Motor neuron (in vitro differentiated cells): Measurements from ENCODE around the gene AAMP. TPM values are rescaled to one million over a fixed set of nuclear protein-coding genes. Genes with fewer than 3 reads are reported as not detected.

Source experiments
- ATAC-seq, 8 experiments: fragments of 200-7000 bp; cut with Tn5 transposase; replicated peaks in 6 of 8; 2 replicates each; pipeline ENCODE4 v1.8.0; 2021; ENCODE audit warnings: mild to moderate bottlenecking in 8 of 8, moderate library complexity in 8 of 8
- H3K27ac ChIP-seq, 2 donors: fragments of 250-450 bp; sonication (Bioruptor Pico); 2 replicates each; pipeline ENCODE4 v1.9.0; 2021; ENCODE audit warnings: antibody characterized with exemption in 2 of 2, mild to moderate bottlenecking in 2 of 2, moderate library complexity in 1 of 2
- H3K4me1 ChIP-seq, 2 donors: fragments of 250-450 bp; sonication (Bioruptor Pico); replicated peaks in 1 of 2; 2 replicates each; pipeline ENCODE4 v1.6.1; 2021; ENCODE audit warnings: antibody characterized with exemption in 2 of 2, mild to moderate bottlenecking in 2 of 2, moderate library complexity in 1 of 2
- H3K4me3 ChIP-seq, 5 donors: fragments of 250-450 bp; sonication (Bioruptor Pico); 2 replicates each; pipeline ENCODE4 v1.9.0; 2021; ENCODE audit warnings: antibody characterized with exemption in 5 of 5, mild to moderate bottlenecking in 5 of 5, moderate library complexity in 4 of 5
- WGBS, 10 experiments: fragments of 450-650 bp; shearing (Covaris generic); methylation state at CpG; one replicate each; pipeline ENCODE4 v1.0.0; 2022; 5-methylcytosine and 5-hydroxymethylcytosine counted together
- in situ Hi-C, 9 experiments: fragments of 400-800 bp; cut with MboI; loops; one replicate each; pipeline ENCODE4 v1.15.0; 2021; ENCODE audit warnings: low sequenced_read_pairs in 9 of 9, low pct_unique_long_range_greater_than_20kb in 2 of 9; ENCODE audit not compliant: unreplicated experiment in 9 of 9
- total RNA-seq, 8 experiments: library from RNA; unstranded; fragments of 300-600 nt; gene quantifications; 2 replicates each; pipeline versions ENCODE4 v1.2.3 to v1.2.4, GENCODE V29; 2022

Gene AAMP
- total RNA-seq, 8 experiments from 2014 or later: 61.0 to 179 (median 82.2) TPM

GRCh38 chr2:218260166-218260565 is 9.8 kb downstream of the AAMP start:
- WGBS, 10 experiments: 73 to 100% (median 100%) methylated on average over 1 to 4 of the region's 5 CpGs; no CpG with 5 or more reads in 3 of the 10 experiments
- in situ Hi-C loops: no loop called here
- Histone ChIP-seq H3K27ac (peak overlapping the region in 1 of 2 donors; percentile 1), H3K4me3 (no peak overlapping the region), H3K4me1 (peaks cover 20 to 22% of the 10 kb centered on the region in 2 donors)
- ATAC-seq: no peak

GRCh38 chr2:218259099-218259961 is 10.6 kb downstream of the AAMP start:
- ATAC-seq: peak in 5 of 8 experiments; percentile 5 to 53 (median 47)
- H3K4me1 ChIP-seq: peaks cover 20 to 22% of the 10 kb centered on the region in 2 donors
- H3K4me3 ChIP-seq: no peak overlapping the region
- WGBS, 10 experiments: 7 to 93% (median 67%) methylated on average over 3 to 9 of the region's 15 CpGs; no CpG with 5 or more reads in 2 of the 10 experiments
- no peak overlapping the region for H3K27ac ChIP-seq
- in situ Hi-C loops: no loop called here

- in situ Hi-C loops: no loop called here
- H3K4me3 ChIP-seq: no peak overlapping the region
- ATAC-seq: no peak
- WGBS, 10 experiments: 48 to 100% (median 78%) methylated on average over 1 to 6 of the region's 8 CpGs; no CpG with 5 or more reads in 2 of the 10 experiments
- H3K27ac ChIP-seq: no peak overlapping the region
- H3K4me1 ChIP-seq: peaks cover 20 to 21% of the 10 kb centered on the region in 2 donors
Measured at GRCh38 chr2:218257390-218257981, 12.5 kb downstream of the AAMP start.

- in situ Hi-C loops: no loop called here
Measured at GRCh38 chr2:218256612-218257350, 13.2 kb downstream of the AAMP start.

GRCh38 chr2:218255446-218255845 is 14.5 kb downstream of the AAMP start:
- no peak overlapping the region for H3K27ac ChIP-seq
- no peak overlapping the region for H3K4me3 ChIP-seq
- WGBS, 10 experiments: 0 to 100% (median 75%) methylated on average over 1 to 6 of the region's 6 CpGs
- in situ Hi-C loops: no loop called here
- peak in 3 of 8 experiments; percentile 23 to 44 (median 40) for ATAC-seq
- peaks cover under 1% of the 10 kb centered on the region in 2 donors for H3K4me1 ChIP-seq

More at GRCh38 chr2:218256612-218257350, 13.2 kb downstream of the AAMP start:
- 70 to 100% (median 96%) methylated on average over 1 to 8 of the region's 13 CpGs; no CpG with 5 or more reads in 1 of the 10 experiments for WGBS, 10 experiments
- Histone ChIP-seq H3K27ac (no peak overlapping the region), H3K4me1 (peaks cover 14% of the 10 kb centered on the region in 2 donors), H3K4me3 (no peak overlapping the region)
- no peak for ATAC-seq

- 90 to 100% (median 95%) methylated on average over 1 to 2 of the region's 5 CpGs; no CpG with 5 or more reads in 4 of the 10 experiments for WGBS, 10 experiments
- Histone ChIP-seq H3K4me1 (no peaks in the 10 kb centered on the region), H3K27ac (no peak overlapping the region), H3K4me3 (no peak overlapping the region)
- in situ Hi-C loops: no loop called here
- no peak for ATAC-seq
Measured at GRCh38 chr2:218253232-218253625, 16.7 kb downstream of the AAMP start.

- ATAC-seq: peak in 1 of 8 experiments; percentile 4
- 66 to 100% (median 86%) methylated on average over 1 to 7 of the region's 7 CpGs; no CpG with 5 or more reads in 2 of the 10 experiments for WGBS, 10 experiments
- in situ Hi-C loops: no loop called here
Measured at GRCh38 chr2:218252509-218253231, 17.3 kb downstream of the AAMP start.

GRCh38 chr2:218249691-218250090 is 20.2 kb downstream of the AAMP start:
- no peak for ATAC-seq
- no peaks in the 10 kb centered on the region for H3K4me1 ChIP-seq
- in situ Hi-C loops: no loop called here
- no peak overlapping the region for H3K27ac ChIP-seq
- WGBS, 10 experiments: 93 to 100% (median 100%) methylated on average over 1 to 12 of the region's 13 CpGs; no CpG with 5 or more reads in 3 of the 10 experiments
- H3K4me3 ChIP-seq: no peak overlapping the region

More at GRCh38 chr2:218252509-218253231, 17.3 kb downstream of the AAMP start:
- Histone ChIP-seq H3K27ac (no peak overlapping the region), H3K4me1 (no peaks in the 10 kb centered on the region), H3K4me3 (no peak overlapping the region)

- H3K4me3 ChIP-seq: no peak overlapping the region
- in situ Hi-C loops: no loop called here
- no peak for ATAC-seq
- 60 to 100% (median 97%) methylated on average over 1 to 4 of the region's 5 CpGs; no CpG with 5 or more reads in 2 of the 10 experiments for WGBS, 10 experiments
- H3K27ac ChIP-seq: no peak overlapping the region
- H3K4me1 ChIP-seq: no peaks in the 10 kb centered on the region
Measured at GRCh38 chr2:218245214-218245613, 24.7 kb downstream of the AAMP start.

GRCh38 chr2:218244665-218245064 is 25.3 kb downstream of the AAMP start:
- Histone ChIP-seq H3K4me3 (no peak overlapping the region), H3K27ac (no peak overlapping the region), H3K4me1 (no peaks in the 10 kb centered on the region)
- peak in 1 of 8 experiments; percentile 62 for ATAC-seq
- in situ Hi-C loops: no loop called here
- WGBS, 10 experiments: 90 to 100% (median 92%) methylated on average over 1 to 2 of the region's 2 CpGs; no CpG with 5 or more reads in 1 of the 10 experiments

- in situ Hi-C loops: no loop called here
- Histone ChIP-seq H3K4me3 (no peak overlapping the region), H3K4me1 (no peaks in the 10 kb centered on the region), H3K27ac (no peak overlapping the region)
- 80 to 100% (median 88%) methylated on average over 1 of the region's 1 CpG; no CpG with 5 or more reads in 5 of the 10 experiments for WGBS, 10 experiments
- no peak for ATAC-seq
Measured at GRCh38 chr2:218244204-218244603, 25.7 kb downstream of the AAMP start.

- Histone ChIP-seq H3K27ac (no peak overlapping the region), H3K4me1 (no peaks in the 10 kb centered on the region), H3K4me3 (no peak overlapping the region)
- no peak for ATAC-seq
- 80 to 100% (median 100%) methylated on average over 1 of the region's 1 CpG; no CpG with 5 or more reads in 5 of the 10 experiments for WGBS, 10 experiments
- in situ Hi-C loops: no loop called here
Measured at GRCh38 chr2:218238887-218239286, 31.1 kb downstream of the AAMP start.
